Hippocampal formation (tissue), 2 donors: ENCODE measurements around the gene IRF5.

ENCODE experiments used
- DNase-seq, 2 donors: peaks; one replicate each; lab custom pipeline; 2025; lab: John Stamatoyannopoulos, UW

IRF5 gene

DNA sequence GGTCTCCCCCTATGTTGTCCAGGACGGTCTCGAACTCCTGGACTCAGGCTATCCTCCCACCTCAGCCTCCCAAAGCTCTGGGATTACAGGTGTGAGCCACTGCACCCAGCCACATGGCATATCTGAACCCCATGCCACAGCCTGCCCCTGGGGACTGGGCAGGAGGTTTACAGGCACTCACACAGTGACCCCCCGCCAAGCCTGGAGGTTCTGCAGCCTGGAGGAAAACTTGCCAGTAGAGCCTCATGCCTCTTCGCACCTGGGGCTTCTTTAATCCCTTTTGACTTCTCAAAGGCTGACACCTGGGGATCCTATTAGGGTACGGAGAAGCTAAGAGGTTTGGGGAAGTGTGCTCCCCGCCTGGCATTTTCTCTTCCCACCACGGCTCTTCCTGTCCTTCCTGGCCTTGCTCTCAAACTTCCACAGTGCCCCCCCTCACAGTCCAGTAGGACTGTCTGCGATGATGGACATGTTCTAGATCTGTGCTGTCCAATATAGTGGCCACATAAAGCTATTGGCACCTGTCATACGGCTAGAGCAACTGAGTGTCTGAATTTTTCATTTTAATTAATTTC, 15.8 kb upstream of the IRF5 start:
- no peak for DNase-seq

GRCh38 chr7:128922496-128923410, 15.0 kb upstream of the IRF5 start:
- DNase-seq, result no peak

GRCh38 chr7:128923411-128923800, 14.3 kb upstream of the IRF5 start:
- DNase-seq, result no peak

GRCh38 chr7:128924707-128925588, 12.8 kb upstream of the IRF5 start:
- DNase-seq, result no peak

DNA sequence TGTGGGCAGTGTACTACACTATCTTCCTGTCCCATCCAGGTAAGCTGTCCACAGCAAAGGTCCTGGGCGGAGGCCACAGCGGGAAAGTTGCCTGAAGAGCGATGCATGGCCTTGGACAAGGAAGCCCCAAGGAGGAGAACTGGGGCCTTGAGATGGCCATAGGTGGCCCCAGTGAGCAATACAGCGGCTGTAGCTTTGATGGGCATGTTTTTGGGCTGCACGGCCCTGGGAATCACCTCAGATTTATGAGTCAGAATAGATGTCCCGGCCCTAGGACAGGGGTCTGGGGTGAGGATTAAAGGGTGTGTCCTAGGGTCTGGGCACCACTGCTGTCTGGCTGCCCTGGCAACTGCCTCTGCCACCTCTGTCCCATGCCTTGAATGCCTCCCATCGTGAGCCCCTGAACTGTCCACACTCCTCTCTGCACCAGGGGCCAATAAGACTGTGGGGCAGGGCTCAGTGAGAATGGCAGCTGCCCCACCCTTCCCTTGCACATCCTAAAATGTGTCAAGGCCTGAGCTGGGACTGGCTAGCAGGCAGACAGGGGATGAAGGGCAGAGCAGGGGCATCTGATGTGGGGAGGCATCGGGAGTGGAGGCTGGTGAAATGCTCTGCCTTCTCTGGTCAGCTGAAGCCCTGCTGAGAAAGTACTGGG, 9.4 kb upstream of the IRF5 start:
- no peak for DNase-seq

- no peak for DNase-seq
Observed at GRCh38 chr7:128928882-128929788, 8.6 kb upstream of the IRF5 start.

DNA sequence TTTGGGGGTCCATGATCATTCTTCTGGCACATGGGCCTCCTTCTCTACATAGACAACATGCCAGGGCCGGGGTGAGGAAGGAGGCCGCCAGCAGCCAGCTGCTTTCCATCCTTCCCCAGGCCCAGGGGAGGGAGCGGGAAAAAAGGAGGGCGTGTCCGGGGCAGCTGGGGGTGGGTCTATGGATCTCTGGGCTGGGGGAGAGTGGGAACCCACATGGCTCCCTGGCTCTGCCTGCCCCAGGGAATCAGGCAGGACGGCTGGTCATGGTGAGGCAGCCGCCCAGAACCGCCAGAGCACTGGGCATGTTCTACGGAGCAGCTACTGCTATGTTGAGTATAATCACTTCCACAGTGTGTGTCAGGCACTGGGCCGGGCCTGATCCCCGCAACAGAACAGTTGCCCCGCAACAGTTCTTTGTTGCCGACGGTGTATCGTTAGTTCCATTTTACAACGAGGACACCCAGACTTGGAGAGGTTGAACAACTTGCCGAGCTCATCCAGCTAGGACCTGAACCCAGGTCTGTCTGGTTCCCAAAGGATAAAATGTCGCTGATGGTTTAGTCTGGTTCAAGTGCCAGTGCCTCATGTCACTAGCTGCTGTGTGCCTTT, 6.4 kb upstream of the IRF5 start:
- no peak for DNase-seq

GRCh38 chr7:128931965-128932861, 5.5 kb upstream of the IRF5 start:
- DNase-seq, result no peak

GRCh38 chr7:128932862-128933179, 4.9 kb upstream of the IRF5 start:
- no peak for DNase-seq

GRCh38 chr7:128933180-128933891, 4.4 kb upstream of the IRF5 start:
- peak; percentile 15 to 31 for DNase-seq

GRCh38 chr7:128934361-128935341, 3.1 kb upstream of the IRF5 start:
- no peak for DNase-seq

DNA sequence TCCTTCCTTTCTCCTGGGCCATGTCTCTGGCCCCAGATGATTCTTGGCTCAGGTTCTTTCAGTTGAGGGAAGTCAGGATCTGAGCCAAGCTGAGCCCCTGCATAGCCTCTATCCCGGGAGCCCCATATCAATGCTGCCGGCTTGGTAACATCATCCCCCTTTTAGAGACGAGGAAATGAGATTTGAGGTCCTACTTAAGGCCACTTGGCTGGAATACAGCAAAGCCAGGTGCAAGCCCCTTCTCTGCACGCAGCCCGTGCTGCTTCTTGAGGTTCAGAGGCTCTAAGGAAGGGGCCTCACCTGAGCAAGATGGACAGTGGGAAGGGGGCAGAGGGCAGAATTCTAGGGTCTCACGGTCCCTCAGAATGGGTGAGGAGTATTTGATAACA, 2.4 kb upstream of the IRF5 start:
- DNase-seq, result no peak

GRCh38 chr7:128936798-128937197, 929 bp upstream of the IRF5 start:
- DNase-seq, result no peak

DNA sequence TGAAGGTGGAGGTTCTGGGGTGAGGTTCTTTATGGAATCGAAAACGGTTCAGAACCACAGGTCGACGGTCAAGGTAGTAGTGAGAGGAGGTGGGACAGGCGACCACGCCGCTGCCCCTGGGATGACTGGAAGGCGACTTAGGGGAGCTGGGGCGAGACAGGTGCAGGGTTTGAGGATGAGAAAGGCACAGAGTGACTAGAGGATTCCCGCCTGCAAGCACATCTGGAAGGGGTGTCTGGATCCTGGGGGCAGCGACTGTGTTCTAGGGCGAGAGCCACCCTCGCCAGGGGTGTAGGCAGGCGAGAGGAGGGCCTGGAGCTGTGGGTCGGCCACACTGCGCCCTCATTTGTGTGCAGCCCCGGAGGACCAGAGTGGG, 468 bp upstream of the IRF5 start:
- no peak for DNase-seq

DNA sequence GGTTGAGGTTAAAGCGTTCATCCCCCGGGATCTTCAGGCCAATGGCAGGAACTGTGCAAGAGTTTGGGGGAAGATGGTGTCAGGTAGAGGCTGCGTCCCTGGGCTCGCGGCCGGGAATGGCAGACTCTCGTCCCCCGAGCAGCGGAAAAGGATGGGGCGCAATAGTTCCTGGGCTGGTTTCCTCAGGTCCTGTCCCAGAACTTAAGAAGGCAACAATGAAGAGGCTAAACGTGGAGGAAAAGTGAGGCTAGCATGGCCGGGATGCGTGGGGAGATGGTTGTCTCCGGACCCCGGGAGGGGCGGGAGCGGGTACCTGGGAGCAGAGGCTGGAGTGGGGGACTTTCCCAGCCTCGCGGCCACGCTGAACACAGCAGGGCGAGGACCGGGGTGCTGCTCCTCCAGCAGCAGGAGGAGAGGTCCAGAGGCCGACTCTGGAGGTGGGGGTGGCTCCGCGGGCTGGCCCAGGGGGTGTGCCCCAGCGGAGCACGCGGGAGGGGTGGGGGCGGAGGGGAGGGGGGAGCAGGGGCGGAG, 882 bp downstream of the IRF5 start:
- DNase-seq, result peak in 1 of 2 donors; percentile 24

DNA sequence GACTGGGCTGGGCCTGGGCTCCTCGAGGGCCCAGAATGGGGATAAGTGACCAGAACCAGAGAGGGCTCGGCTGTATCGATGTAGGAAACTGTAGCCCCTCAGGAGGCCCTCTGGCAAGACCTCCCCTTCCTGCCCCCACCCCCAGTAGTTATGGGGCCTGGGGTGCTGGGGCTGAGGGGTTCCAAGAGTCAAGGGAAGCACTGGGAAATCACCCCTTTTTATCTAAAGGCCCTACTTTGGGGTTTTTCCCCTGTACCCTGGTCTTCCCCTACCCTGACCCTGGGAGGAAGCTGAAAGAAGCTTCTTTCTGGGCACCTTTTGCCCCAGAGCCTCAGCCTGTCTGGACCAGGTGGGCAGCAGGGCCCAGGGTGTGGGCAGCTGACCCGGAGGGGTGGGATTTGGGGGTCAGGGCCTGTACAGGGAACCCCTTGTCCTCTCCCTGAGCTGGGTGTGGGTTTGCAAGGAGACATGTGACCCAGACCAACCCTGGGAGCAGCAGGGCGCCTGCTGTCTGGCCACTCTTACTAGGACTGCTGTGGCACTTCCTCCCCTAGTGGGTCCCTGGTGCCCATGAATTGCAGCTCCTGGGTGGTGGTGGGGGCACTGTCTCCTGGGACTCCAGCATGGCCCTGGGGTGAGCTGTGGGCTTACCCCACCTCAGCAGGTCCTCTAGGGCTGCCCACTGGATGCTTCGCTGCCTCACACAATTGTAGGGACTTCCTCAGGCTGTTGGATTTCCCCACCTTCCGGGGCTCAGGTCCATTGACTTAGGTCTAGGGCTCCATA, 1.5 kb downstream of the IRF5 start:
- DNase-seq, result peak in 1 of 2 donors; percentile 30
